Testis (tissue), 2 donors: ENCODE measurements around the gene SLC35F4.

Source experiments
- POLR2A ChIP-seq: fragments of 450-650 bp; IDR thresholded peaks from one replicate; pipeline ENCODE4 v1.6.1; 2017; ENCODE audit warnings: antibody characterized with exemption, mild to moderate bottlenecking, moderate library complexity
- TF ChIP-seq, protein P1 (sequence below), 3 experiments: fragments of 450-650 bp in 2 of 3; fragments of 200-600 bp in 1 of 3; sonication (generic) in 1 of 3; IDR thresholded peaks; one replicate each; pipeline ENCODE4 v1.5.1; 2016 to 2019; ENCODE audit warnings: antibody characterized with exemption in 3 of 3, mild to moderate bottlenecking in 2 of 3, moderate library complexity in 1 of 3

DNA sequence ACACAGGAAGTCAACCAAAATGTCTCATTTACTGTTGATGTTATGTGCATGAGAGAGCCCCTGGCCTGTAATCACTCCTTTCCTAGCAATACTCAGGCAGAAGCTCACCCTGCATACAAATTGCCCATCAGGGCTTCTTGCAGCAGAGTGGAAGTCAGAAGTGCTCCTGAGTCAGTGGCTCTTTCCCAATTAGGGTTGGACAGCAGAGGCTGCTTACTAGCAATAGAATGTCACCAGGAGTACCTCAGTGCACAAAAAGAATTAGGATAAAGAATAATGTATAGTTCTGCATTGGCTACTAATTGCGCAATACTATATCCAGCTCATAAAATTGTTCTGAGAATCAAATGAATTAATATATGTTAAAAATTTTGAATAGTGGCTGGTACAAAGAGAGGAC is 161.1 kb downstream of the SLC35F4 start:
- TF ChIP-seq POLR2A: no peak
- TF ChIP-seq, protein P1, sequence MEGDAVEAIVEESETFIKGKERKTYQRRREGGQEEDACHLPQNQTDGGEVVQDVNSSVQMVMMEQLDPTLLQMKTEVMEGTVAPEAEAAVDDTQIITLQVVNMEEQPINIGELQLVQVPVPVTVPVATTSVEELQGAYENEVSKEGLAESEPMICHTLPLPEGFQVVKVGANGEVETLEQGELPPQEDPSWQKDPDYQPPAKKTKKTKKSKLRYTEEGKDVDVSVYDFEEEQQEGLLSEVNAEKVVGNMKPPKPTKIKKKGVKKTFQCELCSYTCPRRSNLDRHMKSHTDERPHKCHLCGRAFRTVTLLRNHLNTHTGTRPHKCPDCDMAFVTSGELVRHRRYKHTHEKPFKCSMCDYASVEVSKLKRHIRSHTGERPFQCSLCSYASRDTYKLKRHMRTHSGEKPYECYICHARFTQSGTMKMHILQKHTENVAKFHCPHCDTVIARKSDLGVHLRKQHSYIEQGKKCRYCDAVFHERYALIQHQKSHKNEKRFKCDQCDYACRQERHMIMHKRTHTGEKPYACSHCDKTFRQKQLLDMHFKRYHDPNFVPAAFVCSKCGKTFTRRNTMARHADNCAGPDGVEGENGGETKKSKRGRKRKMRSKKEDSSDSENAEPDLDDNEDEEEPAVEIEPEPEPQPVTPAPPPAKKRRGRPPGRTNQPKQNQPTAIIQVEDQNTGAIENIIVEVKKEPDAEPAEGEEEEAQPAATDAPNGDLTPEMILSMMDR (IDR thresholded peaks at IDR 0.05): no peak
